Kidney epithelial cell (primary cell): Measurements from ENCODE around the gene MUC21. TPM values are rescaled to one million over a fixed set of nuclear protein-coding genes. Genes with fewer than 3 reads are reported as not detected.
"Not testable (repeated sequence)": the region's sequence is repeated elsewhere in the genome, so short reads cannot be mapped to it uniquely, and the experiment has no call there.

ENCODE experiments used
- DNase-seq: peaks from one replicate; pipeline ENCODE4 v3.0.0-alpha.2; 2010; ENCODE audit warnings: low read depth
- H3K27me3 ChIP-seq: 2 replicates; pipeline ENCODE4 v1.6.0; 2011; ENCODE audit warnings: low read length; ENCODE audit not compliant: control insufficient read depth, insufficient read depth
- H3K36me3 ChIP-seq: 2 replicates; pipeline ENCODE4 v1.5.1; 2011; ENCODE audit warnings: low read length; ENCODE audit not compliant: control insufficient read depth, insufficient read depth
- H3K4me3 ChIP-seq: 2 replicates; pipeline ENCODE4 v1.5.1; 2011; ENCODE audit warnings: low read depth, mild to moderate bottlenecking, control low read depth, low read length
- CTCF ChIP-seq: IDR thresholded peaks from 2 replicates; pipeline ENCODE4 v1.5.1; 2011; ENCODE audit warnings: mild to moderate bottlenecking, moderate library complexity, low read length, control low read depth, inconsistent platforms; ENCODE audit not compliant: insufficient read depth, poor library complexity, severe bottlenecking
- total RNA-seq: library from RNA; depleted of rRNA; stranded (reverse); fragments of >200 nt; gene quantifications from 2 replicates; pipeline ENCODE4 v1.2.3, GENCODE V29; 2015

MUC21 gene
- total RNA-seq, 1 donor from 2014 or later = not detected

- Histone ChIP-seq H3K36me3 (no peaks in the 10 kb centered on the region), H3K4me3 (no peak overlapping the region), H3K27me3 (no peaks in the 10 kb centered on the region)
- no peak for DNase-seq
- TF ChIP-seq CTCF = no peak
Observed at GRCh38 chr6:30998785-30999184, 15.3 kb downstream of the MUC21 start.

GRCh38 chr6:31000067-31000860 is 16.7 kb downstream of the MUC21 start:
- not testable (repeated sequence) for H3K4me3 ChIP-seq, H3K27me3 ChIP-seq, DNase-seq, H3K36me3 ChIP-seq

GRCh38 chr6:31001281-31001888 is 17.9 kb downstream of the MUC21 start:
- Histone ChIP-seq H3K4me3 (no peak overlapping the region), H3K36me3 (no peaks in the 10 kb centered on the region), H3K27me3 (no peaks in the 10 kb centered on the region)
- no peak for DNase-seq
- no peak for TF ChIP-seq CTCF

- no peaks in the 10 kb centered on the region for H3K36me3 ChIP-seq
- no peaks in the 10 kb centered on the region for H3K27me3 ChIP-seq
- TF ChIP-seq CTCF = no peak
- no peak overlapping the region for H3K4me3 ChIP-seq
- no peak for DNase-seq
Observed at GRCh38 chr6:31002471-31002870, 19.0 kb downstream of the MUC21 start.

- TF ChIP-seq CTCF = no peak
- Histone ChIP-seq H3K36me3 (no peaks in the 10 kb centered on the region), H3K27me3 (no peaks in the 10 kb centered on the region), H3K4me3 (no peak overlapping the region)
- no peak for DNase-seq
Observed at GRCh38 chr6:31004794-31005193, 21.3 kb downstream of the MUC21 start.

- Histone ChIP-seq H3K4me3 (no peak overlapping the region), H3K27me3 (no peaks in the 10 kb centered on the region), H3K36me3 (no peaks in the 10 kb centered on the region)
- TF ChIP-seq CTCF = no peak
- no peak for DNase-seq
Observed at GRCh38 chr6:31005249-31006020, 21.9 kb downstream of the MUC21 start.
